Frontal cortex (tissue), 4 donors: ENCODE results near the gene OR10A6. TPM values are rescaled to one million over a fixed set of nuclear protein-coding genes. Genes with fewer than 3 reads are reported as not detected.

ENCODE experiments used
- DNase-seq, 2 donors: peaks; one replicate each; pipeline ENCODE4 v3.0.0; 2012; ENCODE audit warnings: low spot score in 2 of 2
- FAIRE-seq: peaks from 2 replicates; lab custom pipeline; 2012; peaks lifted over from hg19 to GRCh38; lab: Jason Lieb, UNC
- small RNA-seq: library from RNA; depleted of rRNA; stranded (forward); fragments of <200 nt; gene quantifications from one replicate; pipeline ENCODE3, GENCODE V24; 2014
- total RNA-seq: library from RNA; depleted of rRNA; stranded (reverse); fragments of >200 nt; gene quantifications from one replicate; pipeline ENCODE4 v1.2.3, GENCODE V29; 2014
- donor health status: control.
- donor health status: control.
- donor health status: control.

OR10A6 gene
- total RNA-seq, 1 donor from 2014 or later: not detected

DNA sequence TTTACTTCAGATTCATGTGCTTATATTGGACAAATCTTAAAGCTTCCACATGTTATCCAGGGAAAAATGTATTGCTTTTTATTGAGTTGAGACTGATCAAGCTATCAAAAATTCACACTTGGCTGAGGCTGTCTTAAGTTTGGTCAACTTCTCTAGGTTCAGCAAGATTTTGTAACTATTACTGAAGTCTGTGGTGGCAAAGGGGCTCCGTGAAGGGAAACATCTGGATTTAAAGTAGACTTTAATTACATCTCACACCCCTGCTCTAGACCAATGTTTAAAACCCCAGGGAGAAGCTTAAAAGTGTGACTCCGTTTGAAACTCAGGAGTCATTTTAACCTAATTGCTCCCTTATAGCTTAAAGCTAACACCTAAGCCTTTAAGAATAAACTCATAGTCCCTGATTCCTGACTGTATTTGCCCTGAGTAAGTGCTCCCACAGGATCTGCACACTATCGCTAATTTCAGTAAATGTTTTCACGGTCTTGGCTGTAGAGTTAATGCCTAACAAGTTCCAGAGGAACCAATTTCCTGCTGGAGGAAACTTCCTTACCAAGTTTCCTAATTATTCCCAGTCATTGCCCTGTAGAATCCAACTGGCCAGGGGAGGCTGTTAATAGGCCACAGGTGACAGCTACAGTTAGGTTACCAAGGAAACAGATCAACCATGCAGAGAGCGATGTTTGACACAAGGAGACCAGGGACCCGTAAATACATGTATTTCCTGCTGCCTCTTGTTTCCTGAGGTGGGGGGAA is 40.5 kb downstream of the OR10A6 start:
- DNase-seq (no peak), FAIRE-seq (no peak)

DNA sequence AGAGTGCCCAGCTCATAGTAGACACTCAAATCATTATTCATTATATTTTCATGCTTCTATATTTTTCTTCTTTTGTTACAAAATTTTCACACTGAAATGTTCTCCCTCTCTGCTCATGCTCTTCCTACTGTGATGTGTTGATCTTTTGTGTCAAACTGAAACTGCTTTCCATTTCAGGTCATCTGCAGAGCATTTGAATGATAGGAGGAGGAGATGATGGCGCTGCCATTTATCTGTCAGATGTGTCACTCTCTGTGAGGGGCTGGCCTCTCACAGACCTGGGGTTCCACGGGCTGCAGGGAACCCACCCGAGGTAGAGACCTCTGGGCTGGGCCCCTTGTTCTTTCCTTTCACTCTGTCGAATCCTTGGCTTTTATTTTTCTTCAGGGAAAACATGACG is 41.1 kb downstream of the OR10A6 start:
- DNase-seq: no peak
- no peak for FAIRE-seq

DNA sequence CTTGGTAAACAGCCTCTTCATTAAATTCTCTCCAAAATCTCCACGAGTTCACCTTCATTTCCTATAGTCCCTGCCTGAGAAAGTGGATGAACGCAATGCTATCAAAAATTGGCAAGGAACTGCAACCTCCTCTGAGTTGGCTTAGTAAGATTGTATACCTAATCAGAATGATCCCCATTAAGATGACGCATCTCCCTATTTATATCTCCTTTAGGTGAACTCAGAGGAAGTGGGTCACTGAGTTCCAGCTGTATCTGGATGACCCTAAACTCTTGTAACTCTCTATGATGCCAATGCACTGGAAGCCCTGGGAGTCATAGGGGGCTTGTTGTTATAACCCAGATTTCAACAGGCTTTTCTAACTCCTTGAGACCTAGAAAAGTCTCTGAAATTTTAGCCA is 48.2 kb downstream of the OR10A6 start:
- DNase-seq: no peak
- FAIRE-seq: no peak

Small RNA genes lying within 50 kb of the gene (small RNA-seq; reads per million reads assigned to genes)
- gene COX6CP5 (not detected), gene RNU6-943P (not detected)

Other genes starting within 250 kb of the OR10A6 start
- gene OVCH2, start 224.8 kb downstream of the OR10A6 start, total RNA-seq: not detected
- gene OR5P2, start 134.3 kb downstream of the OR10A6 start, total RNA-seq: not detected
- not detected for gene OR5P3, start 100.4 kb downstream of the OR10A6 start, total RNA-seq
- not detected for gene OR10A3, start 10.4 kb upstream of the OR10A6 start, total RNA-seq
- gene NLRP10, start 34.2 kb upstream of the OR10A6 start, total RNA-seq: not detected
- 159 TPM for gene EIF3F, start 56.1 kb upstream of the OR10A6 start, total RNA-seq
- gene TUB, start 149.9 kb upstream of the OR10A6 start, total RNA-seq: 83.2 TPM
- 42.4 TPM for gene RIC3, start 237.8 kb upstream of the OR10A6 start, total RNA-seq